Thyroid gland (tissue), 4 donors: ENCODE results near the gene RBM28.

Experiments used
- CTCF ChIP-seq, 6 experiments: fragments of 200-600 bp in 3 of 6; fragments of 450-650 bp in 3 of 6; sonication (generic) in 3 of 6; IDR thresholded peaks; one replicate each; pipeline ENCODE4 v1.5.1; 2016 to 2019; ENCODE audit warnings: antibody characterized with exemption in 6 of 6, mild to moderate bottlenecking in 2 of 6, inconsistent platforms in 1 of 6, moderate library complexity in 1 of 6
- POLR2A ChIP-seq, 2 donors: fragments of 450-650 bp; IDR thresholded peaks; one replicate each; pipeline ENCODE4 v1.6.1; 2017; ENCODE audit warnings: antibody characterized with exemption in 2 of 2, mild to moderate bottlenecking in 2 of 2, moderate library complexity in 1 of 2

DNA sequence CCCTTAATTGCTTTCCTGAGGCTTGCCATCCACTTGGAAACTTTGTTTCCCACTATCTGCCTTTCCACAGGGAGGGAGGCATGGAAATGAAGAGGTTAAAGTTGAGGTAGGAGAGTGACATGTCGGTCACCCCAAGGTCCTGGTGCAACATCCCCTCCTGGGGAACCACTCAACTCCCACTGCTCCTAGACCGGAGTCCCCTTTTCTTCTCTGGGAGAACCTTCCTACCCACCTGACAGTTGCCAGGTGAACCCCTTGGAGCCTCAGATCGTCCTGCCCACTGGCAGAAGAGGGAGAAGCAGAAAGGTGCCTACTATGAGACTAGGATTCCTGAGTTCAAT is 44.4 kb upstream of the RBM28 start:
- TF ChIP-seq CTCF (IDR thresholded peaks at IDR 0.05): no peak
- no peak for TF ChIP-seq POLR2A (IDR thresholded peaks at IDR 0.05)
